Ovary (tissue), 9 donors: ENCODE results near the gene BRD2. TPM values are rescaled to one million over a fixed set of nuclear protein-coding genes. Genes with fewer than 3 reads are reported as not detected.

ENCODE experiments used
- DNase-seq, 5 donors: peaks; one replicate each; pipeline ENCODE4 v3.0.0-alpha.2; 2019 to 2020
- H3K27ac ChIP-seq, 2 donors: fragments of 200-600 bp; one replicate each; pipeline versions ENCODE4 v1.5.1 to v1.8.0; 2019 to 2022
- H3K27me3 ChIP-seq: fragments of 200-600 bp; one replicate; pipeline ENCODE4 v1.8.0; 2022
- H3K36me3 ChIP-seq: fragments of 200-600 bp; sonication (generic); one replicate; pipeline ENCODE4 v1.5.1; 2019
- H3K4me1 ChIP-seq: one replicate; pipeline ENCODE4 v1.8.1; 2013; ENCODE audit warnings: mild to moderate bottlenecking, moderate library complexity; ENCODE audit not compliant: insufficient read depth
- H3K4me3 ChIP-seq: fragments of 200-600 bp; sonication (generic); one replicate; pipeline ENCODE4 v1.5.1; 2017
- H3K9me3 ChIP-seq, 2 donors: fragments of 200-600 bp in 1 of 2; sonication (generic) in 1 of 2; one replicate each; pipeline versions ENCODE4 v1.5.1 to v1.8.1; 2013 to 2019; ENCODE audit warnings: mild to moderate bottlenecking in 1 of 2, moderate library complexity in 1 of 2
- CTCF ChIP-seq, 3 donors: fragments of 450-650 bp in 2 of 3; fragments of 200-600 bp in 1 of 3; IDR thresholded peaks; one replicate each; pipeline versions ENCODE4 v1.5.1 to v1.8.0; 2016 to 2022; ENCODE audit warnings: antibody characterized with exemption in 3 of 3, mild to moderate bottlenecking in 1 of 3
- EP300 ChIP-seq: sonication (generic); formaldehyde crosslinking; IDR thresholded peaks from one replicate; pipeline ENCODE4 v1.6.1; 2017; ENCODE audit warnings: antibody characterized with exemption
- POLR2A ChIP-seq: fragments of 450-650 bp; IDR thresholded peaks from one replicate; pipeline ENCODE4 v1.6.1; 2017; ENCODE audit warnings: antibody characterized with exemption, mild to moderate bottlenecking, moderate library complexity
- WGBS, 3 donors: extraction: QIAGEN DNeasy Blood & Tissue Kit in 1 of 3; methylation state at CpG; one replicate each; pipeline versions ENCODE4 v1.1.5 to v1.1.7; 2013 to 2017; 5-methylcytosine and 5-hydroxymethylcytosine counted together
- intact Hi-C, 4 donors: fragments of 100-400 bp; cut with DNase I; formaldehyde crosslinking; loops; one replicate each; pipeline versions ENCODE4 v1.11.0 to v1.15.1; 2022 to 2023
- polyA plus RNA-seq, 2 donors: library from polyadenylated mRNA; stranded (reverse); fragments of 200-250 nt in 1 of 2; fragments of 350-450 nt in 1 of 2; fragmentation: Illumina TruSeq in 1 of 2; extraction: RNeasy Lipid Tissue Mini Kit (QIAGEN cat#74804) in 1 of 2; gene quantifications; one replicate each; pipeline ENCODE4 v1.2.3, GENCODE V29; 2013 to 2014
- total RNA-seq, 7 donors: library from RNA; depleted of rRNA in 2 of 7; stranded (reverse); fragments of >200 nt in 2 of 7; fragmentation: NEBNext Ultra II Directional in 3 of 7; extraction: Animal tissue kit (Norgen Biotek cat#: 25700) in 3 of 7; gene quantifications; one replicate each; pipeline versions ENCODE4 v1.1.0 to v1.2.4, GENCODE V29; 2016 to 2023
- donor health status: DM: no; HTN: no; CAD: no; lungs with moderate emphysema.
- donor health status: DM: no; HTN: no; CAD: no.
- donor health status: Bipolar disorder and iron deficiency.
- donor health status: DM: yes; HTN: yes; CAD: no.
- donor health status: DM: no; HTN: no; CAD: no.
- donor health status: DM: yes; HTN: yes; CAD: no.

BRD2 gene
- total and polyA plus RNA-seq, 9 donors = 106 to 301 (median 163) TPM

GRCh38 chr6:32976334-32977069 is 8.1 kb downstream of the BRD2 start:
- H3K4me1 ChIP-seq = peaks cover 3% of the 10 kb centered on the region
- H3K9me3 ChIP-seq = no peaks in the 10 kb centered on the region
- peaks cover 3% of the 10 kb centered on the region for H3K36me3 ChIP-seq
- intact Hi-C loops = loop anchor here in 1 of 4 donors (10.0 kb wide), 1 partner anchor 782 kb away; the partner anchor contains the start of genes GPSM3 and PBX2
- H3K4me3 ChIP-seq = no peak overlapping the region
- no peak for DNase-seq
- no peaks in the 10 kb centered on the region for H3K27me3 ChIP-seq
- 68 to 76% (median 69%) methylated on average over 7 of the region's 7 CpGs for WGBS, 3 donors
- TF ChIP-seq CTCF (IDR thresholded peaks at IDR 0.05) (no peak), POLR2A (no peak), EP300 (no peak)
- H3K27ac ChIP-seq = no peak overlapping the region

- intact Hi-C loops = loop anchor here in 1 of 4 donors (10.0 kb wide), 1 partner anchor 783 kb away; the partner anchor contains the start of genes GPSM3 and PBX2
- no peak overlapping the region for H3K27ac ChIP-seq
- H3K4me3 ChIP-seq = no peak overlapping the region
- peaks cover 3% of the 10 kb centered on the region for H3K4me1 ChIP-seq
- WGBS, 3 donors = 49 to 56% (median 54%) methylated on average over 10 of the region's 10 CpGs
- H3K27me3 ChIP-seq = no peaks in the 10 kb centered on the region
- no peak for DNase-seq
- H3K9me3 ChIP-seq = no peaks in the 10 kb centered on the region
- no peak for TF ChIP-seq EP300
- TF ChIP-seq POLR2A = no peak
- no peak for TF ChIP-seq CTCF (IDR thresholded peaks at IDR 0.05)
- peaks cover 3% of the 10 kb centered on the region for H3K36me3 ChIP-seq
Measured at GRCh38 chr6:32977272-32977952, 9.0 kb downstream of the BRD2 start.

- Histone ChIP-seq H3K4me3 (no peak overlapping the region), H3K36me3 (peaks cover 3% of the 10 kb centered on the region), H3K27me3 (no peaks in the 10 kb centered on the region), H3K9me3 (no peaks in the 10 kb centered on the region), H3K27ac (no peak overlapping the region), H3K4me1 (peaks cover 3% of the 10 kb centered on the region)
- TF ChIP-seq EP300 = no peak
- TF ChIP-seq CTCF (IDR thresholded peaks at IDR 0.05) = no peak
- no peak for TF ChIP-seq POLR2A
- intact Hi-C loops = loop anchor here in 1 of 4 donors (10.0 kb wide), 1 partner anchor 783 kb away; the partner anchor contains the start of genes GPSM3 and PBX2
- WGBS, 3 donors = 48 to 58% (median 49%) methylated on average over 7 of the region's 7 CpGs
- no peak for DNase-seq
Measured at GRCh38 chr6:32977953-32978324, 9.5 kb downstream of the BRD2 start.

GRCh38 chr6:32979720-32980487 is 11.5 kb downstream of the BRD2 start:
- Histone ChIP-seq H3K4me1 (peaks cover 2% of the 10 kb centered on the region), H3K36me3 (peaks cover 3% of the 10 kb centered on the region), H3K4me3 (no peak overlapping the region), H3K27me3 (no peaks in the 10 kb centered on the region), H3K9me3 (no peaks in the 10 kb centered on the region), H3K27ac (no peak overlapping the region)
- TF ChIP-seq POLR2A (no peak), EP300 (no peak), CTCF (IDR thresholded peaks at IDR 0.05) (no peak)
- DNase-seq = no peak
- intact Hi-C loops = loop anchor here (5.0 to 10.0 kb wide), 4 partner anchors 43 to 785 kb away; partner anchors contain the start of genes GPSM3 (in 1 of the 4) and PBX2 (in 1 of the 4)
- WGBS, 3 donors = 82 to 86% (median 84%) methylated on average over 12 of the region's 12 CpGs
